ENCODE measurements around the gene CRIM1.

GRCh38 chr2:36480028-36480427 is 124.5 kb downstream of the CRIM1 start:
- no peak for TF ChIP-seq GTF2F1 (IDR thresholded peaks at IDR 0.05; ENCODE audit: borderline replicate concordance, low read depth, low read length)
- no peak for TF ChIP-seq EGR1 (IDR thresholded peaks at IDR 0.05; ENCODE audit: borderline replicate concordance, low read depth, low read length)
- TF ChIP-seq CTCF (IDR thresholded peaks at IDR 0.05; ENCODE audit: control extremely low read depth in 1 of 3, insufficient read depth in 1 of 3, low read depth in 1 of 3, low read length in 3 of 3): no peak
- no peak for TF ChIP-seq POLR2A (IDR thresholded peaks at IDR 0.05; ENCODE audit: control extremely low read depth in 1 of 2, low read depth in 2 of 2, low read length in 2 of 2)
- no peak for TF ChIP-seq NRF1 (IDR thresholded peaks at IDR 0.05; ENCODE audit: low read depth, low read length)
- no peak for TF ChIP-seq RXRA (IDR thresholded peaks at IDR 0.05; ENCODE audit: insufficient read depth, low read depth, low read length)
- no peak for TF ChIP-seq EZH2 (IDR thresholded peaks at IDR 0.05; ENCODE audit: low read depth, low read length, severe bottlenecking)
- no peak for TF ChIP-seq CREB1 (IDR thresholded peaks at IDR 0.05)
- TF ChIP-seq POLR2AphosphoS5 (IDR thresholded peaks at IDR 0.05; ENCODE audit: low read depth, low read length): no peak
